ENCODE measurements around the gene MBD5.

Gene MBD5

GRCh38 chr2:148110184-148110583 is 89.3 kb downstream of the MBD5 start:
- DNase-seq (ENCODE audit: low read depth, low spot score), result no peak

- no peak for DNase-seq (ENCODE audit: low read depth, low spot score)
These were observed 101.9 kb downstream of the MBD5 start for GRCh38 chr2:148122788-148123187.

GRCh38 chr2:148124271-148124670 is 103.4 kb downstream of the MBD5 start:
- DNase-seq (ENCODE audit: low read depth, low spot score), result no peak

GRCh38 chr2:148130581-148130980 is 109.7 kb downstream of the MBD5 start:
- DNase-seq (ENCODE audit: low read depth, low spot score), result no peak

- DNase-seq (ENCODE audit: low read depth, low spot score), result no peak
These were observed 111.5 kb downstream of the MBD5 start for GRCh38 chr2:148132412-148132811.

GRCh38 chr2:148135705-148136104 is 114.8 kb downstream of the MBD5 start:
- no peak for DNase-seq (ENCODE audit: low read depth, low spot score)

- DNase-seq (ENCODE audit: low read depth, low spot score), result no peak
These were observed 115.5 kb downstream of the MBD5 start for GRCh38 chr2:148136441-148136840.

GRCh38 chr2:148161909-148162435 is 141.1 kb downstream of the MBD5 start:
- no peak for DNase-seq (ENCODE audit: low read depth, low spot score)

GRCh38 chr2:148162871-148163270 is 142.0 kb downstream of the MBD5 start:
- no peak for DNase-seq (ENCODE audit: low read depth, low spot score)

- no peak for DNase-seq (ENCODE audit: low read depth, low spot score)
These were observed 145.1 kb downstream of the MBD5 start for GRCh38 chr2:148165975-148166374.

- DNase-seq (ENCODE audit: low read depth, low spot score), result no peak
These were observed 146.4 kb downstream of the MBD5 start for GRCh38 chr2:148167241-148167766.

- no peak for DNase-seq (ENCODE audit: low read depth, low spot score)
These were observed 147.0 kb downstream of the MBD5 start for GRCh38 chr2:148167855-148168254.

GRCh38 chr2:148172131-148172753 is 151.4 kb downstream of the MBD5 start:
- no peak for DNase-seq (ENCODE audit: low read depth, low spot score)

- no peak for DNase-seq (ENCODE audit: low read depth, low spot score)
These were observed 152.3 kb downstream of the MBD5 start for GRCh38 chr2:148173168-148173567.

GRCh38 chr2:148177559-148177958 is 156.7 kb downstream of the MBD5 start:
- DNase-seq (ENCODE audit: low read depth, low spot score), result no peak

GRCh38 chr2:148179724-148180123 is 158.8 kb downstream of the MBD5 start:
- DNase-seq (ENCODE audit: low read depth, low spot score), result no peak

- no peak for DNase-seq (ENCODE audit: low read depth, low spot score)
These were observed 164.1 kb downstream of the MBD5 start for GRCh38 chr2:148184976-148185375.

GRCh38 chr2:148194882-148195281 is 174.0 kb downstream of the MBD5 start:
- DNase-seq (ENCODE audit: low read depth, low spot score), result no peak

- DNase-seq (ENCODE audit: low read depth, low spot score), result no peak
These were observed 180.4 kb downstream of the MBD5 start for GRCh38 chr2:148201075-148202004.

- no peak for DNase-seq (ENCODE audit: low read depth, low spot score)
These were observed 181.3 kb downstream of the MBD5 start for GRCh38 chr2:148202237-148202636.

GRCh38 chr2:148207111-148207510 is 186.2 kb downstream of the MBD5 start:
- no peak for DNase-seq (ENCODE audit: low read depth, low spot score)

- no peak for DNase-seq (ENCODE audit: low read depth, low spot score)
These were observed 188.7 kb downstream of the MBD5 start for GRCh38 chr2:148209603-148210002.

Data from activated naive CD8-positive, alpha-beta T cell treated with anti-CD3 and anti-CD28 coated beads, Interleukin-2, amount 50 U/mL, for 16 hours (primary cell).